ENCODE data around the gene BRSK2.
"Not testable (repeated sequence)": the region's sequence is repeated elsewhere in the genome, so short reads cannot be mapped to it uniquely, and the experiment has no call there.

BRSK2 gene

DNA sequence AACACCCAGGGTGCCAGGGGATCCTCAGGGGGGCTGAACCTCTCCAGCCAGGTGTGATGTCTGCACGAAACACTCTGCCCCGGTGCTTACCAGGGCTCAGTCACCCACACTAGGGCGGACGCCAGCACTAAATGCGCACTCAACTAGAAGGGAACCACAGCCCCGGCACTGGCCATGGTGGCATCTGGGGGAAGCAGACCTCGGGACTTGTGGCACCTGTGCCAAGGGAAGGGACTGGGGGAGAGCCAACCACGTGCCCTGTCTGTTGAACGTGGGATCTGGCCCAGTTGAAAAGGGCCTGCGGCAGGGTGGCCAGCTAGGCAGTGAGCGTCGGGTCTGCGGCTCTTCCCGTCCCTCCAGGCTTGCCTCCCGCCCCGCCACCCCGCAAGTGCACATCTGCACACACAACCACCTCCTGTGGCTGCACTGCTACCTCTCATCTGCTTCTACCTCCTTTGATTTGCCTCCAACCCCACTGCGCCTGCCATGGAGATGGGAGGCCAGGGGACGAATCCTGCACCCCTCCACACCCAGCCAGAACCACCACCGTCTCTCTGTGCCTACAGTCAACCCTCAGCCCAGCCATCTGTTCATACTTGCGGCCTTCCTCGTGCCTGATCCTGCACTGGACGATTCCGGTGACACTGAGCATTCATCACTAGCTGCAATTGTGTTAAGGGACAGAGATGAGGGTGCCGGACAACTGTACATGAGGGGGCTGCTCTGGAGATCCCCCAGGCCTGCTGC is 111.9 kb downstream of the BRSK2 start:
- no peak for DNase-seq

DNA sequence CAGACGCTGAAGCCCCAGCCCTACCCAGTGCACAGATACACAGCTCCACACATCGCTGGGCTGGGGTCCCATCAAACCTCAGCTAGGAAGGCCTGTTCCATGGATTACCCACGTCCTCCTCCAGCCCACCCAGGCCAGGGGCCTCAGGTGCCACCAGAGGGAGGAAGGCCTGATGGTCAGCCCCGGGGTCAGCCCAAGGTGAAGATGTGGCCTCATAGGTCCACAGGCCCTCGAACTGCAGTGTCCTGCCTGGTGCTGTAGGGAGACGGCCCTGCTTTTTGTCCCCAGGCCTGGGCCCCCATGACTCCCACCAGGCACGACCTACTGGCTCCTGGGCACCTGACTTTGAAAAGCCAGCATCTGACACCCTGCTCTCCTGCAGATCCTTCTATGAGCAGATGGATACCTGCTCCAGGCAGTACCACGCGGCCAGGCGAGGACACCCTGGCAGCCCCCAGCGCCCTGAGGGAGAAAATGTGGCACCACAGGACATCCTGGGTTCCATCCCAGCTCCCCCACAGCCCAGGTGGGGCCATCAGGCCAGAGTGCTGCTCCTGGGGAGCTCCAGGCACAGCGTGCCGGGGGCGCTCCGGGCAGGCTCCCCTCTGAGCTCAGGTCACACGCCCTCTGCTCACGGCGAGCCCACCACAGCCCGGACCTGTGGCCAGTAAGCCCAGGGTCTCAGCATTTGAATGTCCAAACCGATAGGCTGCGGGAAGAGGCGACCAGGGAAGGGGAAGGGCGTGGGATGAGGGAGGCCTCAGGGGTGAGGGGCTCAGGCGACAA is 112.6 kb downstream of the BRSK2 start:
- DNase-seq, result no peak

GRCh38 chr11:1502954-1503707 is 113.4 kb downstream of the BRSK2 start:
- no peak for DNase-seq

- DNase-seq, result no peak
Measured at GRCh38 chr11:1503708-1504104, 114.0 kb downstream of the BRSK2 start.

GRCh38 chr11:1504138-1504537 is 114.4 kb downstream of the BRSK2 start:
- no peak for DNase-seq

GRCh38 chr11:1504581-1505290 is 115.0 kb downstream of the BRSK2 start:
- DNase-seq, result no peak

GRCh38 chr11:1505480-1505879 is 115.7 kb downstream of the BRSK2 start:
- DNase-seq, result no peak

DNA sequence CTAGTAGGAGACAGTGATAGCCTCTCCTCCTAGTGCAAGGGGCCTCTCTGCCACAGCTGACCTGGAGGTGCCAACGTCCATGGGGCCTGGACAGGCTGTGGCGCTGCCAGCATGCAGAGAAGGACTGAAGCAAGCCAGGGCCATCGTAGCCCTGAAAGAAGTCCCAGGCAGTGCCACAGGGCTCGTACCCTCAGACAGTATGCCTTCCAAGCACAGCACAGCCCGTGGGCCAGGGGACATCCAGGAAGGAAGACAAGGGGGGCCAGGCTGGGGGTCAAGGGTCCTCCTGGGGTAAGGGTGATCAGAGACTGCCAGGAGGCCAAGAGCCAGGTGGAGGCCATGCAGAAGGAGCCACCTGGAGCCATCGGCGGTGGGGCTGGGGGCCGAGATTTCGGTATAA is 117.2 kb downstream of the BRSK2 start:
- no peak for DNase-seq

DNA sequence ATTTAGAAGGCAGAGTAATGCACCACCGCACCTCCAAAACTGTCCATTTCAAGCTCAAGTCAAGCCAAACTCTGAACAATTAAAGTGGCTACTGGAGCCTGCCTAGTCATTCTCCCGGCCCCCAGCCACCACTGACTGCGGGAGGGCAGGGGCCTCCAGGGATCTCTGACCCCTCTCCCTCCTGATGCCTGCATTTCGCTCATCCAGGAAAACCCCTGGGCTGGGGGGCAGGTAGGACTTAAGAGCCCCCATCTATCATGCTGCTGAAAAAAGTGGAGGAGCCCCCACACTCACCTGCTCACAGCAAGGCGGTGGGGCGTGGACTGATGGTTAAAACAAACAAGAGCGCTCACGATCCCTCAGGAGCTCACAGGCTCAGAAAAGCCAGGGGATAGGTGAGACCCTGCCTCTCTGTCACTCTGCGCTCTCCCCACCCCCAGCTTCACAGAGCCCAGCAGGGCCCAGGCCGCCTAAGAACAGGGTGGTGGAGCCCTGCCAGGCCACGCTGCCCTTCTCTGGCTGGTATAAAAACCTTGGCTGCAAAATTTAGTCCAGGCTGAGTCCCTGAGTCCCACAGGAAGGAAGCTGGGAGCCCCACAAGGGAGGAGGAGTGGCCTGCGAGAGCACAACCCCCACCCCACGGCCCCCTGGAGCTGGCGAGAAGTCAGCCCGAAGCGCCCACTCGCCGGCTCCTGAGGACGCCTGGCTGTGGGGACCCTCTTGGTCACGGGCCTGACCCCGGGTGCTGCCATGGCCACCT is 117.8 kb downstream of the BRSK2 start:
- no peak for DNase-seq

GRCh38 chr11:1508491-1508891 is 118.8 kb downstream of the BRSK2 start:
- no peak for DNase-seq

DNA sequence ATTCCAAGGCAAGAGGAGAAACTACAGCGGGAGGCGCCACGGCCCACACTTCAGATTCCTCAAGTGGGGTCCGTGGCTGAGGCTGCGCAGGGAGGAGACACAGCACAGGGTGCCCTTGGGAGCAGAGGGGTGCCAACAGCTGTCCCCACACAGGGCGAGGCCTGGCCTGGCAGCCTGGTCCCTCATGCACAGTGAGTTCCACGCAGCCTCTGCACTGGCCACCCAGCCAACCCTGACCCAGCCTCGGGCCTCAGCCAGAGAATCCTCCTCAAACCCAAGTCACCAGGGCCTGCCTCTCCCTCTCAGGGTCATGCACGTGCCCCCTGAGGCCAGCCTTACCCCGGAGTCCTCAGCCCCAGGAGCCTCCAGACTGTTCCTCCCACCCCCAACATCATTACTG is 119.3 kb downstream of the BRSK2 start:
- DNase-seq, result no peak

DNA sequence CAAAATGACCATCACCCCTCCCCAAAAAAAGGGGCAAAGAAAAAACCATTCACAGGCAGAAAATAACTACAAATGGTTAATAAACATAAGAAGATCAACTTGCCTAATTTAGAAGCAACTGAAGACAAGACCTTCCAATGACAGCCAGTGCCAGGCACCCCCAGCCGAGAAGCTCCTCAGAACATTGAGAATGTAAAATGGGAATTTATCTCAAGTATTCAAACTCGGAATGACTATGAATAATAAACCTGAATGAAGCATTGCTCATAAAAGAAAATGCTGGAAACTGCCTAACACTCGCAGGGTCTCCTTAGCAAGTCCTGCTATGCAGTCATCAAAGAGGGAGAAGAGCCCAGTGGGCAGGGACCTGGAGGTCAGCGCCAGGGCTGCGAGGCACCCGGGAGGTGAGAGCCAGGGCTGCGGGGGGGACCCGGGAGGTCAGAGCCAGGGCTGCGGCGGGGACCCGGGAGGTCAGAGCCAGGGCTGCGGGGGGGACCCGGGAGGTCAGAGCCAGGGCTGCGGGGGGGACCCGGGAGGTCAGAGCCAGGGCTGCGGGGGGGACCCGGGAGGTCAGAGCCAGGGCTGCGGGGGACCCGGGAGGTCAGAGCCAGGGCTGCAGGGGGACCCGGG is 120.0 kb downstream of the BRSK2 start:
- DNase-seq, result no peak

DNA sequence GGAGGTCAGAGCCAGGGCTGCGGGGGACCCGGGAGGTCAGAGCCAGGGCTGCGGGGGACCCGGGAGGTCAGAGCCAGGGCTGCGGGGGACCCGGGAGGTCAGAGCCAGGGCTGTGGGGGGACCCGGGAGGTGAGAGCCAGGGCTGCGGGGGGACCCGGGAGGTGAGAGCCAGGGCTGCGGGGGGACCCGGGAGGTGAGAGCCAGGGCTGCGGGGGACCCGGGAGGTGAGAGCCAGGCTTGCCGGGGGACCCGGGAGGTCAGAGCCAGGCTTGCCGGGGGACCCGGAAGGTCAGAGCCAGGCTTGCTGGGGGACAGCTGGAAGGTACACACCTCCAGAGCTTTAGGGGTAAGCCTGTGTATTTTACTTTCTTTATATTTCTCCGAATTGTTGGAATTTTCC is 120.6 kb downstream of the BRSK2 start:
- DNase-seq, result not testable (repeated sequence)

GRCh38 chr11:1510928-1511327 is 121.2 kb downstream of the BRSK2 start:
- no peak for DNase-seq

- no peak for DNase-seq
Measured at GRCh38 chr11:1511937-1512496, 122.3 kb downstream of the BRSK2 start.

Measured in CD4-positive, alpha-beta T cell treated with Interferon alpha-2 for 1 hour (primary cell).